Measurements from ENCODE around the gene ZNF587. TPM values are rescaled to one million over a fixed set of nuclear protein-coding genes. Genes with fewer than 3 reads are reported as not detected.

Gene ZNF587
- 26.0 and 31.2 TPM in 2 replicates for total RNA-seq

DNA sequence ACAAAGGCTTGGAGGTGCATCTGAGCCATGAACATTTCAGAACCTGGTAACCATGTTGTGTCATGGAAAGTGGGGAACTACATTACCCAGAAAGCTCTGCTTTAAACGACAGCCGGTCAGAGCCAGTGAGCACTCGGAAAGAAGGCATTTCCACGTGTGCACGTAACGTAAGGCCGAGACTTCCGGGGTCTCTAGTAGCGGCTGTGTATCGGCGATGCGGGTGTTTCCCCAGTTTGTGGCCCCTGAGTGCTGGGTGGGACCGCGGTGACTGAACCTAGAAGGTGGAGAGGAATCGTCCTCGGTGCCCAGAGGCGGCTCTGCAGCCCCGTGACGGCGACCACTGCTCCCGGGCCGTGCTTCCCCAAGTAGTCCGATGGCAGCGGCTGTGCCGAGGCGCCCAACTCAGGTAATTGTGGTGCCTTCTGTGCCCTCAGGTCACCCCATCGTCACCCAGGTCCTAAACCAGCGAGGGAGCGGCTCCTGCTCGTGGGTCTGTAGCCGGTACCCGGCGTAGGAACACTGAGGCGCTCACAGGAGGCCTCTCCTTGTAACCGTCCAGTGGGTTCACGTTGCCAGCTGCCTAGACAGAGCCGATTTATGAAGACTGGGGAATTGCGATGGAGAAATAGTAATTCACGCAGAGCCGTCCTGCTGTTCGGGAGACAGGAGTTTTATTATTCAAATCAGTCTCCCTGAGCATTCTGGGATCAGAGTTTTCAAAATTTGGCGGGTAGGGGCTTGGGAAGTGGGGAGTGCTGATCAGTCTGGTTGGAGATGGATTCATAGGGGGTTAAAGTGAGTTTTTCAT lies at the start of gene ZNF587:
ZNF587 (plus strand) TSS at position 194 of the 808 bp plus-strand sequence; CDS start at position 374, 180 bp downstream.

GRCh38 chr19:57814505-57815246 lies 35.0 kb upstream of the ZNF587 start, which contains the start of gene ZNF552:
Gene ZNF552 (minus strand): TSS chr19:57814913. CDS start chr19:57814743, 170 bp downstream.

DNA sequence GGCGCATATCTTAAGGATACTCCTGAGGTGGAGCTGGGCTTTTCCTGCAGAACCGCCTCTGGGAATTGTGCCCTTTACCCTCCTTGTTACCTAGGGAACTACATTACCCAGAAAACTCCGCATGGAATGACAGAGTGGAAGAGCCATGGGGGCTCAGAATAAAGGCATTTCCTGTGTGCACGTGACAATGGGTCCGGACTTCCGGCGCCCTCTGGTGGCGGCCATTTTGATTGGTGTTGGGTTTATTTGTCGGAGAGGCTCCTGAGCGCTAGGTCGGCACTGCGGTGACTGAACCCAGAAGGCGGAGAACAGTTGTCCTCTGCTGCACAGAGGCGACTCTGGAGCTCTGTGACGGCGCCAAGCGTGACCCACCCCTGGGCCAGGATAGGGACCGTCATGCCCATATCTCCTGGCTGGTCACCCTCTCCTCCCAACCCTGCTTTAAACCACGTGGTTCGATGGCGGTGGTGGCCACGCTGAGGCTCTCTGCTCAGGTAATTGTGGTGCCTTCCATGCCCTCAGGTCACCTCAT lies 19.5 kb upstream of the ZNF587 start, which contains the start of gene ZNF587B:
ZNF587B (plus strand) TSS at position 229 of the 532 bp plus-strand sequence; CDS start at position 459, 230 bp downstream.

GRCh38 chr19:57888560-57889231 lies 39.0 kb downstream of the ZNF587 start, which contains the start of gene ZNF814:
Gene ZNF814 (minus strand): TSS chr19:57889037. CDS start chr19:57888802, 235 bp downstream.

Other genes starting within 250 kb of the ZNF587 start
- gene ZNF530, start 250.0 kb upstream of the ZNF587 start, total RNA-seq: 3.3 and 3.7 TPM in 2 replicates
- 13.9 and 16.3 TPM in 2 replicates for gene ZNF134, start 235.6 kb upstream of the ZNF587 start, total RNA-seq
- 8.7 and 12.0 TPM in 2 replicates for gene ZNF211, start 216.7 kb upstream of the ZNF587 start, total RNA-seq
- gene ZSCAN4, start 180.9 kb upstream of the ZNF587 start, total RNA-seq: not detected in 2 replicates
- 6.9 and 7.0 TPM in 2 replicates for gene ZNF551, start 167.9 kb upstream of the ZNF587 start, total RNA-seq
- 0.27 and 2.4 TPM in 2 replicates for gene ZNF154, start 140.7 kb upstream of the ZNF587 start, total RNA-seq
- gene ZNF671, start 122.2 kb upstream of the ZNF587 start, total RNA-seq: 4.3 and 6.6 TPM in 2 replicates
- gene ZNF776, start 103.0 kb upstream of the ZNF587 start, total RNA-seq: 17.5 and 18.3 TPM in 2 replicates
- gene ZNF586, start 80.2 kb upstream of the ZNF587 start, total RNA-seq: 10.3 and 17.8 TPM in 2 replicates
- gene ZNF552, start 34.9 kb upstream of the ZNF587 start, total RNA-seq: 5.4 and 5.5 TPM in 2 replicates
- 20.2 and 34.4 TPM in 2 replicates for gene ZNF587B, start 19.6 kb upstream of the ZNF587 start, total RNA-seq
- gene ZNF814, start 39.2 kb downstream of the ZNF587 start, total RNA-seq: 3.8 and 7.2 TPM in 2 replicates
- gene ZNF417, start 66.7 kb downstream of the ZNF587 start, total RNA-seq: 13.1 and 16.8 TPM in 2 replicates
- gene ZNF418, start 85.5 kb downstream of the ZNF587 start, total RNA-seq: 3.1 and 8.8 TPM in 2 replicates
- gene ZNF256, start 97.8 kb downstream of the ZNF587 start, total RNA-seq: 3.6 and 4.1 TPM in 2 replicates
- 0.09 and 0.18 TPM in 2 replicates for gene C19orf18, start 124.7 kb downstream of the ZNF587 start, total RNA-seq
- 7.0 and 11.6 TPM in 2 replicates for gene ZNF606, start 153.0 kb downstream of the ZNF587 start, total RNA-seq
- not detected in 2 replicates for gene ZSCAN1, start 184.2 kb downstream of the ZNF587 start, total RNA-seq
- 0.18 and 1.6 TPM in 2 replicates for gene ZNF135, start 209.4 kb downstream of the ZNF587 start, total RNA-seq
- gene ZSCAN18, start 248.4 kb downstream of the ZNF587 start, total RNA-seq: 3.5 and 22.2 TPM in 2 replicates